Ascending aorta (tissue), 2 donors: Measurements from ENCODE around the gene NRXN2. TPM values are rescaled to one million over a fixed set of nuclear protein-coding genes. Genes with fewer than 3 reads are reported as not detected.
"Not testable (repeated sequence)": the region's sequence is repeated elsewhere in the genome, so short reads cannot be mapped to it uniquely, and the experiment has no call there.

Experiments used
- DNase-seq, 2 donors: peaks; one replicate each; pipeline ENCODE4 v3.0.0-alpha.2; 2019; ENCODE audit warnings: low spot score in 2 of 2
- H3K27ac ChIP-seq, 2 donors: fragments of 200-600 bp; sonication (generic); one replicate each; pipeline ENCODE4 v1.5.1; 2016 to 2017; ENCODE audit warnings: mild to moderate bottlenecking in 1 of 2
- H3K27me3 ChIP-seq: fragments of 200-600 bp; sonication (generic); one replicate; pipeline ENCODE4 v1.5.1; 2017
- H3K36me3 ChIP-seq, 2 donors: fragments of 200-600 bp; sonication (generic); one replicate each; pipeline ENCODE4 v1.5.1; 2016
- H3K4me1 ChIP-seq, 2 donors: fragments of 200-600 bp; sonication (generic); one replicate each; pipeline ENCODE4 v1.5.1; 2016 to 2017; ENCODE audit warnings: mild to moderate bottlenecking in 1 of 2
- H3K4me3 ChIP-seq, 2 donors: fragments of 200-600 bp; sonication (generic); one replicate each; pipeline ENCODE4 v1.5.1; 2016 to 2017; ENCODE audit warnings: mild to moderate bottlenecking in 1 of 2
- H3K9me3 ChIP-seq, 2 donors: fragments of 200-600 bp; sonication (generic); one replicate each; pipeline ENCODE4 v1.5.1; 2016
- CTCF ChIP-seq, 3 experiments: fragments of 200-600 bp in 2 of 3; fragments of 450-650 bp in 1 of 3; sonication (generic) in 2 of 3; IDR thresholded peaks; one replicate each; pipeline ENCODE4 v1.5.1; 2016 to 2019; ENCODE audit warnings: antibody characterized with exemption in 3 of 3, mild to moderate bottlenecking in 1 of 3, moderate library complexity in 1 of 3
- intact Hi-C: fragments of 100-400 bp; cut with DNase I; formaldehyde crosslinking; loops from one replicate; pipeline ENCODE4 v1.15.1; 2023
- total RNA-seq: library from RNA; depleted of rRNA; stranded (reverse); fragments of >200 nt; gene quantifications from one replicate; pipeline ENCODE4 v1.1.0, GENCODE V29; 2016

The NRXN2 gene
- total RNA-seq, 1 donor from 2014 or later, result 26.0 TPM

- no peaks in the 10 kb centered on the region for H3K36me3 ChIP-seq
- H3K9me3 ChIP-seq, result no peaks in the 10 kb centered on the region
- H3K4me3 ChIP-seq, result no peak overlapping the region
- no peaks in the 10 kb centered on the region for H3K27me3 ChIP-seq
- no peak for DNase-seq
- intact Hi-C loops, result no loop called here
- no peak overlapping the region for H3K27ac ChIP-seq
- no peak for TF ChIP-seq CTCF (IDR thresholded peaks at IDR 0.05)
- H3K4me1 ChIP-seq, result peaks cover 6 to 15% of the 10 kb centered on the region in 2 donors
These were observed 50.1 kb downstream of the NRXN2 start for GRCh38 chr11:64672875-64673274.

DNA sequence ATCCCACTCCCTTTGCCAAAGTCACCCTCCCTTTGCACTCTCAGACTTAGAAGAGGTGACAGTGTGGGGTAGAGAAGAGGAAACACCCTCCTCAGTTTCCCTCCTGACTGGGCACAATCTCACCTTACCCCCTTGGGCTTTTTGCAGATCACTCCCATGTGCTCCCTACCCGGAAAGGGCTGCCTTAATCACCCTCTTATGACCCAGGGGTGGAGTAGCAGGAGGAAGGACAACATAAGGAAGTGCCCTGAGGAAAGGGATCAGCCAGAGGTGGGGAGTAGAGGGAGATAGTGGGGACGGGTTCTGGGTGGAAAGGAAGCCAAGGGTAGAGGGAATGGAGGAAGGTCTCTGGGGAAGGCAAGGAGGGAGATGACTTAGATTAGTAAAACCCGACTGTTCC is 52.0 kb downstream of the NRXN2 start:
- no peak overlapping the region for H3K27ac ChIP-seq
- no peaks in the 10 kb centered on the region for H3K36me3 ChIP-seq
- DNase-seq, result no peak
- no peak overlapping the region for H3K4me3 ChIP-seq
- no peak for TF ChIP-seq CTCF (IDR thresholded peaks at IDR 0.05)
- H3K27me3 ChIP-seq, result no peaks in the 10 kb centered on the region
- intact Hi-C loops, result no loop called here
- H3K4me1 ChIP-seq, result peaks cover 6 to 15% of the 10 kb centered on the region in 2 donors
- H3K9me3 ChIP-seq, result no peaks in the 10 kb centered on the region

- Histone ChIP-seq H3K36me3 (no peaks in the 10 kb centered on the region), H3K27me3 (no peaks in the 10 kb centered on the region), H3K9me3 (no peaks in the 10 kb centered on the region), H3K4me3 (no peak overlapping the region), H3K4me1 (no peaks in the 10 kb centered on the region), H3K27ac (no peak overlapping the region)
- peak in 1 of 2 donors; percentile 56 for DNase-seq
- no peak for TF ChIP-seq CTCF (IDR thresholded peaks at IDR 0.05)
- intact Hi-C loops, result no loop called here
These were observed 55.7 kb downstream of the NRXN2 start for GRCh38 chr11:64667154-64667745.

- no peak overlapping the region for H3K27ac ChIP-seq
- intact Hi-C loops, result no loop called here
- no peaks in the 10 kb centered on the region for H3K36me3 ChIP-seq
- H3K9me3 ChIP-seq, result no peaks in the 10 kb centered on the region
- H3K4me1 ChIP-seq, result peaks cover 0 to 7% of the 10 kb centered on the region in 2 donors
- H3K27me3 ChIP-seq, result no peaks in the 10 kb centered on the region
- H3K4me3 ChIP-seq, result no peak overlapping the region
- no peak for TF ChIP-seq CTCF (IDR thresholded peaks at IDR 0.05)
- peak in 1 of 2 donors; percentile 59 for DNase-seq
These were observed 57.6 kb downstream of the NRXN2 start for GRCh38 chr11:64665411-64665821.

- H3K4me1 ChIP-seq, result peaks cover 6 to 15% of the 10 kb centered on the region in 2 donors
- H3K9me3 ChIP-seq, H3K27me3 ChIP-seq, H3K27ac ChIP-seq, intact Hi-C loops, H3K36me3 ChIP-seq, H3K4me3 ChIP-seq: not testable (repeated sequence)
- DNase-seq, result peak in 1 of 2 donors; percentile 63
These were observed 58.6 kb downstream of the NRXN2 start for GRCh38 chr11:64664236-64664870.

GRCh38 chr11:64663656-64664055 is 59.3 kb downstream of the NRXN2 start:
- intact Hi-C loops, result no loop called here
- no peak overlapping the region for H3K4me3 ChIP-seq
- DNase-seq, result no peak

More at GRCh38 chr11:64663656-64664055, 59.3 kb downstream of the NRXN2 start:
- H3K4me1 ChIP-seq, result peaks cover 11 to 18% of the 10 kb centered on the region in 2 donors
- no peak overlapping the region for H3K27ac ChIP-seq
- no peaks in the 10 kb centered on the region for H3K9me3 ChIP-seq
- no peak for TF ChIP-seq CTCF (IDR thresholded peaks at IDR 0.05)
- no peaks in the 10 kb centered on the region for H3K36me3 ChIP-seq
- no peaks in the 10 kb centered on the region for H3K27me3 ChIP-seq
